GM12878 (cell line): Measurements from ENCODE around the gene OR2B2. TPM values are rescaled to one million over a fixed set of nuclear protein-coding genes. Genes with fewer than 3 reads are reported as not detected.

Experiments used
- ATAC-seq: fragments of 200-7000 bp; cut with Tn5 transposase; 3 replicates; pipeline ENCODE4 v1.9.1; 2020; ENCODE audit warnings: mild to moderate bottlenecking, moderate library complexity
- BruUV-seq: library from RNA; stranded (reverse); fragments of 400-500 nt; replicated peaks from 2 replicates; lab custom pipeline; 2021; lab: Mats Ljungman, UMichigan
- CTCF ChIA-PET: fragments of 300-600 bp; sonication (Branson Sonifier 250); formaldehyde crosslinking; extraction: SDS; loops from one replicate; lab custom pipeline; 2021; ENCODE audit warnings: inconsistent platforms; lab: Yijun Ruan, JAX
- POLR2A ChIA-PET: fragments of 350-600 bp; formaldehyde crosslinking; extraction: SDS; loops from one replicate; lab custom pipeline; 2021; ENCODE audit warnings: inconsistent platforms; lab: Charles Lee
- RAD21 ChIA-PET: fragments of 300-600 bp; sonication (Branson Sonifier 250); formaldehyde crosslinking; loops from one replicate; lab custom pipeline; 2023; ENCODE audit warnings: antibody characterized with exemption; ENCODE audit not compliant: unreplicated experiment; lab: Charles Lee
- SMC1A ChIA-PET: fragments of 300-600 bp; sonication (Branson Sonifier 250); formaldehyde crosslinking; loops from one replicate; lab custom pipeline; 2023; ENCODE audit not compliant: unreplicated experiment, uncharacterized antibody; lab: Charles Lee
- DNase-seq: peaks from one replicate; pipeline ENCODE4 v3.0.0-alpha.2; 2011; ENCODE audit warnings: low read depth, low spot score
- FAIRE-seq: peaks from 3 replicates; lab custom pipeline; 2011; peaks lifted over from hg19 to GRCh38; lab: Jason Lieb, UNC
- H2AFZ ChIP-seq: 2 replicates; pipeline ENCODE4 v1.6.0; 2011; ENCODE audit warnings: low read depth, low read length, control low read depth; ENCODE audit not compliant: control insufficient read depth
- H3K27ac ChIP-seq: 2 replicates; pipeline ENCODE4 v1.5.1; 2011; ENCODE audit warnings: control low read depth; ENCODE audit not compliant: control insufficient read depth, insufficient read depth
- H3K27me3 ChIP-seq, 2 experiments: replicated peaks in 1 of 2; 2 replicates each; pipeline versions ENCODE4 v1.6.0 to v1.6.1; 2011; ENCODE audit warnings: low read length in 1 of 2; ENCODE audit not compliant: control insufficient read depth in 2 of 2, insufficient read depth in 2 of 2
- H3K36me3 ChIP-seq, 2 experiments: 2 replicates each; pipeline ENCODE4 v1.5.1; 2011; ENCODE audit warnings: low read length in 1 of 2; ENCODE audit not compliant: control insufficient read depth in 2 of 2, insufficient read depth in 2 of 2
- H3K4me1 ChIP-seq: 2 replicates; pipeline ENCODE4 v1.6.1; 2011; ENCODE audit warnings: mild to moderate bottlenecking, low read length, moderate library complexity, mixed read lengths; ENCODE audit not compliant: control insufficient read depth, insufficient read depth
- H3K4me2 ChIP-seq: 2 replicates; pipeline ENCODE4 v1.6.0; 2011; ENCODE audit warnings: control low read depth; ENCODE audit not compliant: control insufficient read depth, insufficient read depth
- H3K4me3 ChIP-seq: fragments of 200-600 bp; sonication (generic); 2 replicates; pipeline ENCODE4 v1.5.1; 2016
- H3K79me2 ChIP-seq: 2 replicates; pipeline ENCODE4 v1.6.0; 2011; ENCODE audit warnings: low read length; ENCODE audit not compliant: control insufficient read depth, insufficient read depth
- H3K9ac ChIP-seq: 2 replicates; pipeline ENCODE4 v1.8.0; 2011; ENCODE audit warnings: low read length, control low read depth, mixed read lengths; ENCODE audit not compliant: control insufficient read depth, insufficient read depth
- H3K9me3 ChIP-seq: replicated peaks from 3 replicates; pipeline ENCODE4 v1.5.1; 2011; ENCODE audit warnings: mild to moderate bottlenecking, low read length; ENCODE audit not compliant: control insufficient read depth, insufficient read depth
- H4K20me1 ChIP-seq: 2 replicates; pipeline ENCODE4 v1.6.0; 2011; ENCODE audit not compliant: control insufficient read depth, insufficient read depth
- ASH2L ChIP-seq: fragments of 300-600, 200-600 bp; sonication (generic); IDR thresholded peaks from 2 replicates; pipeline ENCODE4 v1.6.1; 2017; ENCODE audit warnings: low read depth, mild to moderate bottlenecking, borderline replicate concordance
- CREM ChIP-seq: IDR thresholded peaks from 2 replicates; pipeline ENCODE4 v1.6.1; 2014; ENCODE audit warnings: antibody characterized with exemption, low read depth
- ETV6 ChIP-seq, 2 experiments: fragments of 450-650 bp in 1 of 2; IDR thresholded peaks in 1 of 2; conservative IDR thresholded peaks in 1 of 2; 2 replicates each; pipeline ENCODE4 v1.6.1; 2014; ENCODE audit warnings: antibody characterized with exemption in 1 of 2, borderline replicate concordance in 1 of 2, low read depth in 1 of 2, mild to moderate bottlenecking in 1 of 2, moderate library complexity in 1 of 2
- EZH2 ChIP-seq: IDR thresholded peaks from 2 replicates; pipeline ENCODE4 v1.6.1; 2012; ENCODE audit warnings: low read depth, mild to moderate bottlenecking, control low read depth, inconsistent platforms, low read length, borderline replicate concordance; ENCODE audit not compliant: control insufficient read depth
- NFIC ChIP-seq: IDR thresholded peaks from 2 replicates; pipeline ENCODE4 v1.6.1; 2012; ENCODE audit warnings: low read depth, mild to moderate bottlenecking, inconsistent platforms, low read length, moderate library complexity
- POU2F2 ChIP-seq: IDR thresholded peaks from 3 replicates; pipeline ENCODE4 v1.6.1; 2011; ENCODE audit warnings: low read depth, mild to moderate bottlenecking, low read length, borderline replicate concordance
- SKIL ChIP-seq: fragments of 450-650 bp; IDR thresholded peaks from 2 replicates; pipeline ENCODE4 v1.6.1; 2017; ENCODE audit warnings: mild to moderate bottlenecking, low read depth, inconsistent platforms; ENCODE audit not compliant: poor library complexity, severe bottlenecking
- SREBF2 ChIP-seq: IDR thresholded peaks from 2 replicates; pipeline ENCODE4 v1.6.1; 2012; ENCODE audit warnings: mild to moderate bottlenecking, low read length
- TAF1 ChIP-seq: IDR thresholded peaks from 2 replicates; pipeline ENCODE4 v1.6.1; 2011; ENCODE audit warnings: mild to moderate bottlenecking, low read depth, low read length, borderline replicate concordance
- in situ Hi-C: fragments of 300-500 bp; cut with MboI; formaldehyde crosslinking; loops from 9 replicates; pipeline ENCODE4 v1.14.3; 2018; ENCODE audit warnings: mixed read lengths
- intact Hi-C: fragments of 100-400 bp; cut with micrococcal nuclease; formaldehyde crosslinking; loops from one replicate; pipeline ENCODE4 v1.14.2; 2022; ENCODE audit not compliant: unreplicated experiment
- polyA plus RNA-seq, 11 experiments: library from polyadenylated mRNA; depleted of rRNA in 4 of 11; unstranded in 6 of 11; stranded (reverse) in 5 of 11; fragments of >200 nt; fragmentation: Nextera tagmentation in 4 of 11; fragmentation: Illumina TruSeq in 1 of 11; extraction: Ambion mirVana in 4 of 11; extraction: Trizol in 1 of 11; gene quantifications; 1 replicate in 1 of 11; 2 replicates in 10 of 11; pipeline versions ENCODE4 v1.2.1 to v1.2.3, GENCODE V29; 2011 to 2016; ENCODE audit warnings: inconsistent platforms in 2 of 11, missing spikeins in 2 of 11, low read depth in 1 of 11
- total RNA-seq, 4 experiments: library from RNA; depleted of rRNA in 3 of 4; stranded (reverse); fragments of >200 nt in 3 of 4; fragmentation: Illumina TruSeq in 1 of 4; extraction: Trizol in 1 of 4; gene quantifications; 2 replicates each; pipeline versions ENCODE4 v1.2.1 to v1.2.3, GENCODE V29; 2013 to 2021
- TF ChIP-seq, protein P1 (sequence below): IDR thresholded peaks from 2 replicates; pipeline ENCODE4 v1.6.1; 2012; ENCODE audit warnings: improper control_type of control experiment, low read depth, low read length; ENCODE audit not compliant: insufficient replicate concordance

The OR2B2 gene
- total and polyA plus RNA-seq, 10 of the 15 experiments (the other 5 are each of a cell fraction or from before 2014, with no cell fraction given): not detected

DNA sequence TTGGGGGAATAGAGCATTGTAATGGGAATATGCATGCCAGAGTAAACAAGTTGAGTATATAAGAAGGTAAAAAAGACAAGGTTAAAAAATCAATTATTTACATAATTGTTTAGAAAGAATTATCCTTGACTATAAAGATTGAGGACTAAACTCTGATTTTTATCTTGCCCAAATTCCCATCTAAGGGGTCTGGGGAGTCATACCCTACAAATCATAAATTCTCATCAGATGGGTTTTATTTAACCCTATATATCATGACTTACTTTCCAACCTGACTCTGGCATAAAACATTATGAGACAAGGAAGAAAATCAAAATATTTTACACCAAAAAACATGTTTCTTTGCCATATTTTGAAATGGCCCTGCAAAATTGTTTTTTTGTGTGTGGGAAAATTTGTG is 12.7 kb downstream of the OR2B2 start:
- H3K9me3 ChIP-seq: no peaks in the 10 kb centered on the region
- no TSS peak for BruUV-seq
- peaks cover 25% of the 10 kb centered on the region; the same call in 1 of the 2 replicates for H3K4me1 ChIP-seq
- ChIA-PET CTCF (interaction anchor here (1.1 to 1.5 kb wide), 3 partner anchors 10 to 147 kb away, joined by 3 to 4 read pairs (median 3); no protein-coding TSS in a partner anchor), POLR2A (interaction anchor here (7.9 kb wide), 1 partner anchor 89 kb away, joined by 119 read pairs; a partner anchor contains a TSS), RAD21 (interaction anchor here (7.7 kb wide), 1 partner anchor 78 kb away, joined by 141 read pairs; a partner anchor contains a TSS), SMC1A (interaction anchor here (0.7 to 8.0 kb wide), 2 partner anchors 64 to 237 kb away, joined by 3 to 85 read pairs; a partner anchor contains a TSS)
- no peak overlapping the region for H3K9ac ChIP-seq
- in situ Hi-C loops (loop anchor here (5.0 to 10.0 kb wide), 3 partner anchors 217 to 458 kb away; partner anchors contain the start of gene ZNF184), intact Hi-C loops (loop anchor here (5.0 to 10.0 kb wide), 4 partner anchors 215 to 1665 kb away; partner anchors contain the start of gene ZNF184)
- H3K36me3 ChIP-seq: no peaks in the 10 kb centered on the region
- FAIRE-seq (no peak), DNase-seq (no peak), ATAC-seq (no peak)
- no peak overlapping the region for H3K4me2 ChIP-seq
- H2AFZ ChIP-seq: no peak overlapping the region
- no peak overlapping the region for H3K4me3 ChIP-seq
- no peak overlapping the region for H3K27ac ChIP-seq
- no peaks in the 10 kb centered on the region for H4K20me1 ChIP-seq
- peaks cover 31% of the 10 kb centered on the region for H3K79me2 ChIP-seq
- TF ChIP-seq EZH2: no peak
- no peak for TF ChIP-seq CREM
- no peak for TF ChIP-seq TAF1
- no peak for TF ChIP-seq SREBF2
- TF ChIP-seq POU2F2: no peak
- TF ChIP-seq, protein P1, sequence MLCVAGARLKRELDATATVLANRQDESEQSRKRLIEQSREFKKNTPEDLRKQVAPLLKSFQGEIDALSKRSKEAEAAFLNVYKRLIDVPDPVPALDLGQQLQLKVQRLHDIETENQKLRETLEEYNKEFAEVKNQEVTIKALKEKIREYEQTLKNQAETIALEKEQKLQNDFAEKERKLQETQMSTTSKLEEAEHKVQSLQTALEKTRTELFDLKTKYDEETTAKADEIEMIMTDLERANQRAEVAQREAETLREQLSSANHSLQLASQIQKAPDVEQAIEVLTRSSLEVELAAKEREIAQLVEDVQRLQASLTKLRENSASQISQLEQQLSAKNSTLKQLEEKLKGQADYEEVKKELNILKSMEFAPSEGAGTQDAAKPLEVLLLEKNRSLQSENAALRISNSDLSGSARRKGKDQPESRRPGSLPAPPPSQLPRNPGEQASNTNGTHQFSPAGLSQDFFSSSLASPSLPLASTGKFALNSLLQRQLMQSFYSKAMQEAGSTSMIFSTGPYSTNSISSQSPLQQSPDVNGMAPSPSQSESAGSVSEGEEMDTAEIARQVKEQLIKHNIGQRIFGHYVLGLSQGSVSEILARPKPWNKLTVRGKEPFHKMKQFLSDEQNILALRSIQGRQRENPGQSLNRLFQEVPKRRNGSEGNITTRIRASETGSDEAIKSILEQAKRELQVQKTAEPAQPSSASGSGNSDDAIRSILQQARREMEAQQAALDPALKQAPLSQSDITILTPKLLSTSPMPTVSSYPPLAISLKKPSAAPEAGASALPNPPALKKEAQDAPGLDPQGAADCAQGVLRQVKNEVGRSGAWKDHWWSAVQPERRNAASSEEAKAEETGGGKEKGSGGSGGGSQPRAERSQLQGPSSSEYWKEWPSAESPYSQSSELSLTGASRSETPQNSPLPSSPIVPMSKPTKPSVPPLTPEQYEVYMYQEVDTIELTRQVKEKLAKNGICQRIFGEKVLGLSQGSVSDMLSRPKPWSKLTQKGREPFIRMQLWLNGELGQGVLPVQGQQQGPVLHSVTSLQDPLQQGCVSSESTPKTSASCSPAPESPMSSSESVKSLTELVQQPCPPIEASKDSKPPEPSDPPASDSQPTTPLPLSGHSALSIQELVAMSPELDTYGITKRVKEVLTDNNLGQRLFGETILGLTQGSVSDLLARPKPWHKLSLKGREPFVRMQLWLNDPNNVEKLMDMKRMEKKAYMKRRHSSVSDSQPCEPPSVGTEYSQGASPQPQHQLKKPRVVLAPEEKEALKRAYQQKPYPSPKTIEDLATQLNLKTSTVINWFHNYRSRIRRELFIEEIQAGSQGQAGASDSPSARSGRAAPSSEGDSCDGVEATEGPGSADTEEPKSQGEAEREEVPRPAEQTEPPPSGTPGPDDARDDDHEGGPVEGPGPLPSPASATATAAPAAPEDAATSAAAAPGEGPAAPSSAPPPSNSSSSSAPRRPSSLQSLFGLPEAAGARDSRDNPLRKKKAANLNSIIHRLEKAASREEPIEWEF: no peak
- TF ChIP-seq NFIC: no peak
- TF ChIP-seq SKIL: no peak
- no peak for TF ChIP-seq ASH2L
- no peak for TF ChIP-seq ETV6 (conservative IDR thresholded peaks at IDR 0.05 in 1 of 2, IDR thresholded peaks at IDR 0.05 in 1 of 2; ENCODE audit: borderline replicate concordance in 1 of 2, low read depth in 1 of 2)
- no peaks in the 10 kb centered on the region for H3K27me3 ChIP-seq
